Suppressor macrophage treated with lipopolysaccharide for 4 hours (primary cell): Measurements from ENCODE around the gene LCE1F.

Source experiments
- DNase-seq: peaks from one replicate; pipeline ENCODE4 v3.0.0-alpha.2; 2020

LCE1F gene

GRCh38 chr1:152777510-152778137, 2.7 kb downstream of the LCE1F start:
- peak; percentile 36 for DNase-seq

GRCh38 chr1:152783095-152783494, 8.2 kb downstream of the LCE1F start:
- no peak for DNase-seq

- no peak for DNase-seq
Measured at GRCh38 chr1:152786077-152786476, 11.1 kb downstream of the LCE1F start, which contains the start of gene LCE1E. TSS of gene LCE1E (plus strand) at chr1:152786257. CDS start at chr1:152787300, 1,043 bp downstream.

GRCh38 chr1:152795686-152796085, 20.7 kb downstream of the LCE1F start:
- DNase-seq = no peak

- no peak for DNase-seq
Measured at GRCh38 chr1:152796421-152796820, 21.5 kb downstream of the LCE1F start, which contains the start of gene LCE1D. TSS of gene LCE1D (plus strand) at chr1:152796721. CDS start at chr1:152797795, 1,074 bp downstream.

GRCh38 chr1:152801333-152801732, 26.4 kb downstream of the LCE1F start:
- DNase-seq = no peak

- DNase-seq = no peak
Measured at GRCh38 chr1:152806576-152806975, 31.6 kb downstream of the LCE1F start, which contains the start of gene LCE1C. TSS of gene LCE1C (minus strand) at chr1:152806651. CDS start at chr1:152805478, 1,173 bp downstream.

- no peak for DNase-seq
Measured at GRCh38 chr1:152811050-152811449, 36.1 kb downstream of the LCE1F start.

GRCh38 chr1:152811671-152812070, 36.7 kb downstream of the LCE1F start, which contains the start of gene LCE1B:
TSS of gene LCE1B (plus strand) at chr1:152811971. CDS start at chr1:152812447, 476 bp downstream.
- no peak for DNase-seq

GRCh38 chr1:152817309-152817708, 42.4 kb downstream of the LCE1F start:
- DNase-seq = no peak

GRCh38 chr1:152823294-152823693, 48.4 kb downstream of the LCE1F start:
- DNase-seq = no peak

GRCh38 chr1:152824964-152825363, 50.0 kb downstream of the LCE1F start:
- DNase-seq = no peak
